ENCODE results near the gene KCNG1.

The KCNG1 gene

DNA sequence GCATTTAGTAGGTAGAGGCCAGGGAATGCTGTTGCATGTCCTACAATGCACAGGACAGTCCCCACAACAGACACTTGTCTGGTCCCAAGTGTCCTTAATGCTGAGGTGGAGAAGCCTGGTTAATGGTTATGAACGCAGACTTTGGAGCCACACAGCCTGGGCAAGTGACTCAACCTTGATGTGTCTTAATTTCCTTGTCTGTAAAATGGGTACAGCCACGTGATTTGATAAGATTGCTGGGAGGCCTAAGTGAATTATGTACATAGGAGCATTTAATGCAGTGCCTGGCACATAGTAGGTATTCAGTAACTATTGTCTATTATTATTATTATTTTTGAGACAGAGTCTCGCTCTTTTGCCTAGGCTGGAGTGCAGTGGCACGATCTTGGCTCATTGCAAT is 11.4 kb downstream of the KCNG1 start:
- DNase-seq (ENCODE audit: low spot score) = no peak

DNA sequence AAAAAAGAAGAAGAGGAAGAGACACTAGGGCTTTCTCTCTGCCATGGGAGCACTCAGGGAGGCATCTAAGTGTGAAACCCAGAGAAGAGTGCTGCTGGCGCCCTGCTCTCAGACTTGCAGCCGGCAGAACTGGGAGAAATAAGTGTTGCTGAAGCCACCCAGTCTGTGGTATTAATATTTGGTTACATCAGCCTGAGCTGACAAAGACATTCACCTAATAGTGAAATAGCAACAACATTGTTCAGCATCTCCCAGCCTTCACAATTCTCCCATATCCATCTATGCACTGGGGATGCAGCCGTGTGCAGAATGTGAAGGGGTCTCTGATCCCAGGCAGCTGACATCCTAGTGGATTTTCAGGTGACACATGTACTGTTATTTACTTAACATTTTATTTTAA is 12.0 kb downstream of the KCNG1 start:
- no peak for DNase-seq (ENCODE audit: low spot score)

DNA sequence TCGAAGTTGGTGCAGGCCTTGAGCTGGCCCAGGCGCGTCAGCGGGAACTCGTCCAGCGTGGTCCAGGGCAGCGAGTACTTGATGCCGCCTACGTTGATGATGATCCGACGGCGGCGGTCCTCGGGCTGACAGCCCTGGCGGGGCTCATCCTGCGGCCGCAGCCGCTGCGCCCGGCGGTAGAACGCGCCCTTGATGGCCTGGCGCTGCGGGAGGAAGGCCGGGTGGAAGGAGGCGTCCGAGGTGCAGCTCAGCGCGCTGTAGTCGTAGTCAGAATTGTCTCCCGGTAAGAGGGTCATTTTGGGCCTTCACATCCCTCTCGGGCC is 12.9 kb downstream of the KCNG1 start:
- no peak for DNase-seq (ENCODE audit: low spot score)

DNA sequence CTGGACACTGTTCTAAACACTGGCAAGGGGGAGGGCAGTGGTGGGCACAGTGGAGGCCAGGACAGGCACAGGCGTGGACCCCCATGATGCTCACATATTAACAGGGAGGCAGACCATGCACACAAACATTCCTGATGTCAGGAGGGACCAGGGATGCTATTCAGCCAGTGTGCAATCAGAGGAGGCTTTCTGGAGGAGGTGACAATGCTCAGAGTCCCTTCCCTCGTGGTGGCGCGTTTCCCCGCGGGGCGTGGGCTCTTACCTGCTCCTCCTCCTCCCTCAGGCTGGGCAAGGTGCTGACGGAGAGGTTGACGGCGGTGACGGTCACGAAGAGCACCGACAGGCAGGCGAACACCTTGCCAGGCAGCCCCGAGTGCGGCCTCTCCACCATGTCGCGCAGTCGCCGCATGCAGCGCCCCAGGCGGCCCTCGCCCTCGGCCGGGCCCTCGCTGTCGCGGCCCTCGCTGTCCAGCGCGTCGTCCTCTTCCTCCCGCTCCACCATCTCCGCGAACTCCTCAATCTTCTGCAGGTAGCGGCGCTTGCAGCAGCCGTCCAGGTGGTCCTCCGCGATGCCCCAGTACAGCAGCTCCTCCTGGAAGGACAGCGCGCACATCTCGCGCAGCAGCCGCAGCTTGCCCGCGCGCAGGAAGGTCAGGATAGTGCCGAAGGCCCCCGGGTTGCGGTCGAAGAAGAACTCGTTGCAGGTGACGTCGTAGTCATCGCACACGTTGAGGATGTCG is 13.4 kb downstream of the KCNG1 start:
- DNase-seq (ENCODE audit: low spot score) = no peak

DNA sequence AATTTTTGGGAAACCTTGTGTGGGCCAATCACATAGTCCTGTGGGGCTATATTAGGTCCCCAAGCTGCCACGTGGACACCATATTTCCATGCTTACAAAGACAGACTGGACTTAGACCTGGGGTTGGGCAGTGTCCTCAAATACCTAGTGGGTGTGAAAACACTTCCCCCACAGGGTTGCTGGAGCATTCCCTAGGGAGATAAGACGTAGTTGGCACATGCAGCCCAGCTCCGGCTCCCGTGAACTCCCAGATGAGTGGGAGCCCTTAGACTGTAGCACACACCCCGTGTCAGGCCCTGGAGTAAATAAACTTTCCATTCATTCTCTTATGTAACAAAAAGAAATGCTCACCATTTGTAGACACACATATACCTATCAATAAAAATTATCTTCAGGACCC is 14.2 kb downstream of the KCNG1 start:
- no peak for DNase-seq (ENCODE audit: low spot score)

DNA sequence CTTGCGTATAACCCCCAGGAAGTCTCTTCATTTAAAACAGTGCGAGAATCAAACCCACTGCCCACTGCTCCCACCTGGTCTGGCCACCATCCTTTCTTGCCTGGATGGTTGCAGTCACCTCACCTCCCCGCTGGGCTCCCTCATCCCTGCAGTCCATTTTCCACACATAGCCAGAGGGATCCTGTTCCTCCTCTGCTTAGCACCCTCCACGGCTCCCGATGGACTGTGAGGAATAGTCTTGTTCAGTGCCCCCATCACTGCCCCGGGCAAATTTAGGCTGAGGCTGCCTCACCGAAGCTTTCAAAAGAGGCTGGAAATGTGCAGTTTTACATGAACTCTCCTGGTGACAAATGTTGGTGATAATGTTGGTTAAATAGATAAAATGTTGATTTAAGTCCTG is 17.7 kb downstream of the KCNG1 start:
- no peak for DNase-seq (ENCODE audit: low spot score)

DNA sequence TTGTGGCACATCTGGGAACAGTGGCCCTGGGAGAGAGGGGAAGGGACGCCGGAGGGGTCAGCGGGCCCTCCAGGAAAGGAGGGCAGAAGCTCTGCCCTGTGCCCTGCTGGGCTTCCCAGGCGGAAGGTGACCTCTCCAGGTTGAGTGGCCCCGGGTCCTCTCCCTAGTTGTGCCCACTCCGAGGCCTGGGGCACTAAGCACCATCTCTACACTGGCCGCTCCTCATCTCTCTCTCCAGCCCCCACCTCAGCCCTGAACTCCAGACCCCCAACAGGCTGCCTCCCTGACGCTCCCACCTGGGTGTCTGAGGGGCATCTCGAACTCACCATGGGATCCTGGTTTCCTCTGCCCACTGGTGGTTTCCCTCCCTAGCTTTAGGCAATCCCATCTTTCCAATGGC is 18.1 kb downstream of the KCNG1 start:
- DNase-seq (ENCODE audit: low spot score) = no peak

DNA sequence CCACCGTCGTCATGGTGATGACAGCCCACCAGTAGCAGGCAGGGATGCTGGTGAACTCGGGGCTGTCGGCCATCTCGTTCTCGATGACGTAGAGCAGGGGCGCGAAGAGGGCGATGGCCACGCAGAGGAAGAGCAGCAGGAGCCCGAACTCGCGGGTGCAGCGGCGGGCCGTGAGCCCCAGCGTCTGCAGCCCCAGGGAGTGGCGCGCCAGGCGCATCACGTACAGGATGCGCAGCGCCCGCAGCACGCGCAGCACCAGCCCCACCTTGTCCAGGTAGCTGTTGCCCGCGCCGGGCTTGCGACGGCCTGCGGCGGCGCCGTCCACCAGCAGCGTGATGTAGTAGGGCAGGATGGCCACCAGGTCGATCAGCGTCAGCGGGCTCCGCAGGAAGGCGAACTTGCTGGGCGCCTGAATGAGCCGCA is 18.6 kb downstream of the KCNG1 start:
- DNase-seq (ENCODE audit: low spot score) = no peak

DNA sequence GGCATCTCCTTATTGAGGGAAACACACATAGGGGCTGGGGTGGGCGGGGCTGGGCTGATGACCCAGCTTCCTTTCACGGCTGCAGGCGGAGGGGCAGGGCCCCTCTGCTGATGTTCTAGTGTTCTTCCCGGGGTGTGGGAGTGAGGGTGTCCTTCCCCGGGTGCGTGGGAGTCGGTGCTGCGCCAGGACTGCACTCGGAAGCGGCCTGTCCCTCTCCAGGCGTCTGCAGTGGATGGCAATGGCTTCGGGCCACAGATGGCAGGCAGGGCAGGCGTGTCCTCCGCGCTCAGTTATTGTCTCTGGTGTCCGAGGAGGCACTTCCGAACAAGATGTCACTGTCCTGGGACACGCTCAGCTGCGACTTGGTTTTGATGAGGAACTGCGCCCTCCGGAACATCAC is 19.2 kb downstream of the KCNG1 start:
- DNase-seq (ENCODE audit: low spot score) = no peak

DNA sequence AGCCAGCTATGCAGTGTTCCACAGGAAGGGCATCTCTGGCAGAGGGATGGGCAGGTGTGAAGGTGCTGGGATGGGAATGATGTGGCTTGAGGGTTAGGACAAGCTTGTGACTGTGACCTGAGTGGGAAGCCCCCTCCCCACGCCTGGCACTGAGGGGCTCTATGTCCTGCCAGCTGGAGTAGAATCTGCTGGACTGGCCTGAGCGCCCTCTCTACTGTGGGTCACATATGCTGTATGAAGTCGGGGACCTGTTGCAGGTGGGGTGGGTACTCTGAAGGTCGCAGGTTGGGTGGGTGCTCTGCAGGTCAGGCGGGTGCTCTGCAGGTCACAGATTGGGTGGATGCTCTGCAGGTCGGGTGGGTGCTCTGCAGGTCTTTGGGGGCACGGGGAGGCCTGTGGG is 20.3 kb downstream of the KCNG1 start:
- DNase-seq (ENCODE audit: low spot score) = no peak

DNA sequence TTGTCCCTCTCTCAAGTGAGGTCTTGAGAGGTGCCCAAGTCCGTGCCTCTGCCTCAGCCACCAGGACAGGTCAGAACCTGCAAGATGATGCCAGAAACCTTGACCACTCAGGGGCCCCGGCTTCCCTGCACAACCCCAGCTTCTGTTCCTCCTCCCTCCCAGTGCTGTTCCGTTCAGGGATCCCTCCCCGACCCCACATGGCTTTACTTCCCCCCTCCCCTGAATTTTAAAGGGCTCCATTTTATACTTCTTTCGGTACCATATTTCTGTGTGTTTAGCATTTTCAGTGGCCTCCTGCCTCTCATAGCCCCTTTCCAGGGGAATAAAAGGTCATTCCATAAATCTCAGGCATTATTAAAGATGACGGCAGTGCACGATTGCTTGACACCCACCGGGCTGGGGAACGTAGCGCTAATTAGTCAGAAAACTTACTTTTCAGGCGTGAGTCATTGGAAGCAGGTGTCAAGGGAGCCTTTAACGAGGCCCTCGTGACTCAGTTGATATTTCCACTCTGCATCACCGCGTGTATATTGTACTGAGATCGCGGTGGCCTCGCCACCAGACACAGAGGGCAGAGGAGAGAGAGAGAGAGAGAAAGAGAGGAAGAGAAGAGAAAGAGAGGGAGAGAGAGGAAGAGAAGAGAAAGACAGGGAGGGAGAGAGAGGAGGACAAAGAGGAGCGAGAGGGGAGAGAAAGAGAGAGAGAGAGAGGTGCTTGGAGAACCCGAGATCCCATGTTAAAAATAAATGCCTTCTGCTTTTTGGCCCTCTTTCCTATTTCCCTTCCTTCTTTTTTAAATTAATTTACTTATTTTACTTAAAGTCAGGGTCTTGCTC is 21.3 kb downstream of the KCNG1 start:
- no peak for DNase-seq (ENCODE audit: low spot score)

DNA sequence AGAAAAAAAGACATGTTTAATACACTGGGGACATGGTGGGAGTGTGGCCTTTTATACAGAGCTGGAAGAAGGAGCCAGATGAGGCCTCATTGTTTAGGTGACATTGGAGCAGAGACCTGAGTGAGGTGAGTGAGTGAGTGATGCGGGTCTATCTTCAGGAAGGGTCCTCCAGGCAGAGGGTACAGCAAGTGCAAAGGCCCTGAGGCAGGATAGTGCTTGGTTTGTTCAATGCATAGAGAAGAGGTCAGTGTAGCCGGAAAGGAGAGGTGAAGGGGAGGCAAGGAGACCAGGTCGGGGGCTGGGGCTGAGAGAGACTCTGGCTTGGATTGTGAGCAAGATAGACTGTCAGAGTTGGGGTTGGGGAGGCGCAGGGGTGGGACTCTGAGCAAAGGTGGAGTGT is 23.6 kb downstream of the KCNG1 start:
- DNase-seq (ENCODE audit: low spot score) = no peak

DNA sequence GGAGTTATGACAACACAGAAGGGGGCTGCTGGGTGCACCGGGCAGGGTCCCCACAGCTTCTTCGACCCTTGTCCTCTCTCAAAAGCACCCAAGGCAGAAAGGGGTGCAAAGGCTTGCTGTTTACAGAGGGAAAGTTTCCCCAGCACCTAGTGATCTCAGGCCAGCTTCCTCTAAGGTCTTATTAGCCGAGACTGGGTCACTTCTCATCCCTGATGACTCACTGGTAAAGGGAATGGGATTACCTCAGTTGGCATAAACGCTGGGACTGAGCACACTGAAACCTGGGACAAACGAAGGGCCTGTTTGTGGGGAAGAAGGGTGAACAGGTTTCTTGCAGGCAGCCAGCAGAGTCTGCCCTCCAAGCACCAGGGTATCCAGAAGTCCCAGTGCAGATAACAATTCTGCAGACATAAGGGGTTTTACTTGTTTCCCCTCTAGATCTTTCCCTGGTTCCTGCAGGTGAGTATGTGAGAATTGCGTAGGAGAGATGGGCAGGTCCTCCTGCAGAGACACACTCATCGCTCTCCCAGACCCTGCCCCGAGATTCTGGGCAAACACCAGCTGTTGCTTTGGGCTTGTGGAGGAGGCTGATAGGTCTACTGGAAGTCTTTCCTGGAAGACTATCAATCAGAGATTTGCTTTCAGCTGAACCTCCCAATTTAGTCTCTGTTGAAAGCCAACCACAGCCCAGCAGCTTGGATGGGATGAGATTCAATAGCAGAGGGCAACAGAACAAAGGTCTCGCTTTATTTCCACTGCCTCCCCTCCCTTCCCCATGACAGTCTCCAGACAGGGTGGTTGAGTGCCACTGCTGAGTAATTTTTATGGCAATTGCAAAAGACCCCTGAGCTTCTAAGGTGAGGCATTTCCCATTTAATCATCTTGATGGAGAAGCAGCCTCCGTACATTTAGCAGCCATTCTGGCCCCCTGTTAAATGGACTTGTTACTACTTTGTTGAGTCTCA is 25.7 kb downstream of the KCNG1 start:
- DNase-seq (ENCODE audit: low spot score) = peak; percentile 53

DNA sequence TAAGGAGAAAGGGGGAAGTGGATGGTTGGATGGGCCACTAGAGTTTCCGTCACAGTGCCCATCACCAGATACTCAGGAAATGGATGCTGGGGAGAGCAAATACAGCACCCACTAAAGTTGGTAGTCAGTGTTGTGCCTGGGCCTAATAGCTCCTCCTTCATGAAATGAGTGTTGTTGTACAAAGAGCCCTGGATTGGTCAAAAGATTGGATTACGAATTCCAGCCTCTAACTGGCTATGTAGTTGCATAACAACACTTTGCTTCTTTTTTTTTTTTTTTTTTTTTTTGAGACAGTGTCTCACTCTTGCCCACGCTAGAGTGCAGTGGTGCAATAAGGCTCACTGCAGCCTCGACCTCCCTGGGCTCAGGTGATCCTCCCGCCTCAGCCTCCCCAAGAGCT is 27.4 kb downstream of the KCNG1 start:
- peak; percentile 35 for DNase-seq (ENCODE audit: low spot score)

DNA sequence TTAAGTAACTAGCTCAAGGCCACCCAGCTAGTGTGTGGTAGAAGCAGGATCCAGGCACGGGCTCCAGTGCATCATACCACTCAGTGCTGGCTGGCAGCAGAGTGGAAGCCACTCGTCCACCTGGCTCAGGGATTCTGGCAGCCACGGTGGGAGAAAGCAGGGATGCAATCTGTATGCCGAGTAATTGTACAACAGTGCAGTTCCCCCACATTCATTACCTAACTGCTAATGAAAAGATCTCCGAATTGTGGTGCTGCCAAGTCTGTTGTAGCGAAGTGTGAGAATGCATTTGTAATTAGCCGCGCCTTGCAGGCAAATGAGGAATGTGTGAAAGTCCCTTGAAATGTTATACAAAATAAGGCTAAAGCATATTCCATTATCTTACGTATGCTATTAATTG is 29.0 kb downstream of the KCNG1 start:
- DNase-seq (ENCODE audit: low spot score) = no peak

DNA sequence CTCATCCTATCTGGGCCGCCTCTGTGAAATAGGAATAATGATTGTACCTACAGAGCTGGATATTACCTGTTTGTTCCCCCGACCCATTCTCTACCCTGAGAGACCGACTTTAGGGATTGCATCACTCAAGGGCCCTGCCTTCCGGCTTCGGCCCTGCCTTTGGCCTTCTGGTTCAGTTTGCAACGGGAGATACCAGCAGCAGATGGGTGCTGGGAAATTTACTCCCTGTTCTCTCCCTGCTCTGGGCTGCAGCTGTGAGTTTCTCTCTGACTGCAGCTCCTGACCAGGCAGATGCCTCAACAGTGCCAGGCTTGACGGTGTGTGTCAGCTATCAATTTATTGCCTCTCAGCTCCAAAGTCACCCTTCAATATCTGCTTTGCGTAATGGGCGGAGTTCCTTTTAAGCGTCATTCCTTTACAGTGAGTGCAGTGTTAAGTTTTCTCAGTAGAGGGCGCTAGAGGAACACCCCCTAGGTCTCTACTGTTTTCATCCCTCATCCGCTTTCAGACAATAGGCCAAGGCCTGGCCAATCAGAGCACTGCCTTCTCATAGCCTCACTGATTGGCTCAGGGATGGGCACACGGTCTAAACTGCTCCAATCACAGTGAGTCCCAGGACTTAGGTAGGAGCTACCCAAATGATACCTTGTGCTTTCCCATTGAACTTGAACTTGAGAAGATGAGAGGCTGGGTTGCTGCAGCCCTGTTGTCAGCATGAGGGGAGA is 30.0 kb downstream of the KCNG1 start:
- DNase-seq (ENCODE audit: low spot score) = peak; percentile 78

DNA sequence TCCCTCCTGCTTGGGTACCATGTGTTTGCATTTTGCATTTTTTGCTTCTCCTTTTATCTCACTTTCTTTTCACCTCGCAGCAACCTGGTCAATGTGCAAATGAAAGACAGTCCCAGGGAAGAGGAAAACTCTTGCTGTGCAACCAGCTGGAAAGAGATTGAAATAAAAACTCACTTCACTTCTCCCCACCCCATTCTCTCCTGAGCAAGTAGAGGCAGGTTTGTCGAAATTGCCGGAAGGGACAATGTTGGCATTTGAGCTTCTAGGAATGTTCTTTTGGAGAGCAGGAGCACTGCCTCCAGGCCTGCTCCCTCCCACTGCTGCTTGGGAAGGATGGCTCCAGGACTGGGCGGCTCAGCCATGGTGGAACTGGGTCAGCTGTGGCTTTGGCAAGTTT is 30.6 kb downstream of the KCNG1 start:
- no peak for DNase-seq (ENCODE audit: low spot score)

DNA sequence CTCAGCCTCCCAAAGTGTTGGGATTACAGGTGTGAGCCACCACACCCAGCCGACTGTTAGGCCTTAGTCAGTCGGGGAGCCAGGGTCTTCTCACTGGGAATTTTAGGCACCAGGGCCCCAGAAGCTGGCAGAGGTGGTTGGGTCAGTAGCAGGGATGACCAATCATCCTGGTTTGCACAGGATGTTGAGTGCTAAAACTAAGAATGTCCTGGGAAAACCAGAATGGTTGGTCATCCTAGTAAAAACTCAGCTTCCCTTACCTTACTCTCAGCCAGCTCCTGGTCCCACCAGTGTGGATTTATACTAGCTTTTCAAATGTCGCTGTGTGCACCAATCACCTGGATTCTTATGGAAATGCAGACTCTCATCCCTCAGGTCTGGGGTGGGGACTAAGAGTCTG is 31.8 kb downstream of the KCNG1 start:
- DNase-seq (ENCODE audit: low spot score) = no peak

DNA sequence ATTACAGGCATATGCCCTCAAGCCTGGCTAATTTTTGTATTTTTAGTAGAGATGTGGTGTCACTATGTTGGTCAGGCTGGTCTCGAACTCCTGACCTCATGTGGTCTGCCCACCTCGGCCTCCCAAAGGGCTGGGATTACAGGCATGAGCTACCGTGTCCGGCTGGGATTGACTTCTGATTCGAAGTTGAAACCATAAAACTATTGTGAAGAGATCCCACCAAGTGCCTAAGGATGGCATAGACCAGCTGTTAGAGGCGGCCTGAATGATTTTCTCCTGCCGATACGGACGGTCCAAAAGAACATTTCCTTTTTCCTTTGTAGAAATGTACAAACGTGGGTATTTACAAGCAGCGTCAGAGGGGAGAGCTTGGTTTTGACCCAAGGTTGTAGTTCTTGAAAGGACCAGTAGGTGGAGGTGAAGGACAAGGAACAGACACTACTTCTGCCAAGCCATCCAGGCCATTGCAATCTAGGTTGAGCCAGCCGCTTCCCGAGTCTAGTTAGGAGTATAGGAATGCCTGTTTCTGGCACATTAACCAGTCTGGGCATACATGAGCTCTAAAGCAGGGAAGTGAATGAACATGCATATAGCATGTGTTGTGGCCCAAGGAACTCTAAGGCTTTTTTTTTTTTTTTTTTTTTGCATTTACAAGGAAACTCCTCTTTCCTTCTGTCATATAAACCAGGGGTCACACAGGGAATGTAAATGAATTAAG is 35.3 kb downstream of the KCNG1 start:
- peak; percentile 83 for DNase-seq (ENCODE audit: low spot score)

DNA sequence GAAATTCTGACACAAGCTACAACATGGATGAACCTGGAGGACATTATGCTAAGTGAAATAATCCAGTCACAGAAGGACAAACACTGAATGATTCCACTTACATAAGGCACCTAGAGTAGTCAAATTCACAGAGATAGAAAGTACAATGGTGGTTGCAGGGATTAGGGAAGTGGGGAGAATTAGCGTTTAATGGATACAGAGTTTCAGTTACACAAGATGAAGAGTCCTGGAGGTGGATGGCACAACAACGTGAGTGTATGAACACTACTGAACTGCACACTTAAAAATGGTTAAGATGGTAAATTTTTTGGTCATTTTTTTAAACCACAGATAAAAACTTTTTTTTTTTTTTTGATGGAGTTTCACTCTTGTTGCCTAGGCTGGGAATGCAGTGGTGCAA is 39.6 kb downstream of the KCNG1 start:
- DNase-seq (ENCODE audit: low spot score) = no peak

DNA sequence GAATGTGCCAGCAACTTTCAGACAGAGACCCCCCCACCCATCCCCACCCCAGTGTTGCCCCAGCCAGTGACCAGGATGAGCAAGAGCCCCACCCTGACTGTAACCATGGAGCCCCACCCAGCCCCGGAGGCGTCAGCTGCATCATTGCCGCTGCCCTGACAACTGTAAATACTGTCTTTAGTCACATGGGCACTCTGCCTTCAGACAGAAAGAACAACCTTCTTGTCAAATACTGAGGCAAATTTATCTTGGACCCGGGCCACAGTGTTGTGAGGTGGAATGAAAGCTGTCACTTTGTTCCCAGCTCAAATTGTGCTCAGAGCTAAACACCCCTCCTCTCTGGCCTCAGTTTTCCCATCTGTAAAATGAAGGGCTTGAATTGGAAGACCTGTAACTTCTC is 40.5 kb downstream of the KCNG1 start:
- DNase-seq (ENCODE audit: low spot score) = peak; percentile 82
